Parathyroid adenoma (tissue), 2 donors: Measurements from ENCODE around the gene SOCS3.

ENCODE experiments used
- H2AFZ ChIP-seq: fragments of 300-600 bp; sonication (generic); one replicate; pipeline ENCODE4 v1.7.0; 2017; ENCODE audit warnings: antibody characterized with exemption, mild to moderate bottlenecking
- H3K27ac ChIP-seq: fragments of 300-600 bp; sonication (generic); one replicate; pipeline ENCODE4 v1.7.0; 2017
- H3K27me3 ChIP-seq: fragments of 300-600 bp; sonication (generic); one replicate; pipeline ENCODE4 v1.7.0; 2017; ENCODE audit warnings: low read length; ENCODE audit not compliant: control insufficient read depth, insufficient read depth
- H3K36me3 ChIP-seq: fragments of 300-600 bp; sonication (generic); one replicate; pipeline ENCODE4 v1.7.0; 2017; ENCODE audit warnings: low read length; ENCODE audit not compliant: control insufficient read depth, insufficient read depth
- H3K4me1 ChIP-seq: fragments of 300-600 bp; sonication (generic); one replicate; pipeline ENCODE4 v1.7.0; 2017; ENCODE audit warnings: control low read depth
- H3K4me2 ChIP-seq: fragments of 300-600 bp; sonication (generic); one replicate; pipeline ENCODE4 v1.7.0; 2017; ENCODE audit warnings: low read length
- H3K4me3 ChIP-seq: fragments of 300-600 bp; sonication (generic); one replicate; pipeline ENCODE4 v1.7.0; 2017; ENCODE audit warnings: low read depth, low read length
- H3K79me2 ChIP-seq: fragments of 300-600 bp; sonication (generic); one replicate; pipeline ENCODE4 v1.7.0; 2017; ENCODE audit warnings: control low read depth
- H3K9ac ChIP-seq: fragments of 300-600 bp; sonication (generic); one replicate; pipeline ENCODE4 v1.7.0; 2017; ENCODE audit warnings: mild to moderate bottlenecking
- H3K9me3 ChIP-seq: fragments of 300-600 bp; sonication (generic); one replicate; pipeline ENCODE4 v1.7.0; 2017; ENCODE audit warnings: low read length; ENCODE audit not compliant: control insufficient read depth
- TF ChIP-seq, protein P1 (sequence below): fragments of 300-600 bp; sonication (generic); IDR thresholded peaks from one replicate; pipeline ENCODE4 v1.7.0; 2017; ENCODE audit warnings: antibody characterized with exemption, mild to moderate bottlenecking
- donor health status: primary hyperparathyroidism.

SOCS3 gene

DNA sequence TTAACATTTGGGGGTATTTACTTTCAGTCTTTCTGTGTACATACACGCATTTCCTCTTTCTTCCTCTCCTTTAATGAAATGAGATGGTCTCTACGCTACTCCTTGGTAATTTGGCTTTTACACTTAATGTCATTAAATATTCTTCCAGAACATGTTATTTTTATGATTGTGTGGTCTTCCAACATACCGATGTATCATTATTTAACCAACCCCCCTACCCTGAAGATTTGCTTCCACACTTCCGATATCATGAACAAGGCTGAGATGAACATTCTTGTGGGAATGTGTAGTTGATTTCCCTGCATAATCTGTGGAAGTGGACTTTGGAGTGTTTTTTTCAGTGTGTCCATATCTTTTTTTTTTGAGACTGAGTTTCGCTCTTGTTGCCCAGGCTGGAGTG, 16.3 kb upstream of the SOCS3 start:
- peaks cover 6% of the 10 kb centered on the region for H3K4me1 ChIP-seq
- TF ChIP-seq, protein P1, sequence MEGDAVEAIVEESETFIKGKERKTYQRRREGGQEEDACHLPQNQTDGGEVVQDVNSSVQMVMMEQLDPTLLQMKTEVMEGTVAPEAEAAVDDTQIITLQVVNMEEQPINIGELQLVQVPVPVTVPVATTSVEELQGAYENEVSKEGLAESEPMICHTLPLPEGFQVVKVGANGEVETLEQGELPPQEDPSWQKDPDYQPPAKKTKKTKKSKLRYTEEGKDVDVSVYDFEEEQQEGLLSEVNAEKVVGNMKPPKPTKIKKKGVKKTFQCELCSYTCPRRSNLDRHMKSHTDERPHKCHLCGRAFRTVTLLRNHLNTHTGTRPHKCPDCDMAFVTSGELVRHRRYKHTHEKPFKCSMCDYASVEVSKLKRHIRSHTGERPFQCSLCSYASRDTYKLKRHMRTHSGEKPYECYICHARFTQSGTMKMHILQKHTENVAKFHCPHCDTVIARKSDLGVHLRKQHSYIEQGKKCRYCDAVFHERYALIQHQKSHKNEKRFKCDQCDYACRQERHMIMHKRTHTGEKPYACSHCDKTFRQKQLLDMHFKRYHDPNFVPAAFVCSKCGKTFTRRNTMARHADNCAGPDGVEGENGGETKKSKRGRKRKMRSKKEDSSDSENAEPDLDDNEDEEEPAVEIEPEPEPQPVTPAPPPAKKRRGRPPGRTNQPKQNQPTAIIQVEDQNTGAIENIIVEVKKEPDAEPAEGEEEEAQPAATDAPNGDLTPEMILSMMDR, result no peak
- no peaks in the 10 kb centered on the region for H3K36me3 ChIP-seq
- no peaks in the 10 kb centered on the region for H3K9me3 ChIP-seq
- H3K4me3 ChIP-seq, result no peak overlapping the region
- H2AFZ ChIP-seq, result no peak overlapping the region
- no peak overlapping the region for H3K9ac ChIP-seq
- no peaks in the 10 kb centered on the region for H3K27me3 ChIP-seq
- peaks cover 28% of the 10 kb centered on the region for H3K79me2 ChIP-seq
- H3K4me2 ChIP-seq, result no peak overlapping the region
- no peak overlapping the region for H3K27ac ChIP-seq

DNA sequence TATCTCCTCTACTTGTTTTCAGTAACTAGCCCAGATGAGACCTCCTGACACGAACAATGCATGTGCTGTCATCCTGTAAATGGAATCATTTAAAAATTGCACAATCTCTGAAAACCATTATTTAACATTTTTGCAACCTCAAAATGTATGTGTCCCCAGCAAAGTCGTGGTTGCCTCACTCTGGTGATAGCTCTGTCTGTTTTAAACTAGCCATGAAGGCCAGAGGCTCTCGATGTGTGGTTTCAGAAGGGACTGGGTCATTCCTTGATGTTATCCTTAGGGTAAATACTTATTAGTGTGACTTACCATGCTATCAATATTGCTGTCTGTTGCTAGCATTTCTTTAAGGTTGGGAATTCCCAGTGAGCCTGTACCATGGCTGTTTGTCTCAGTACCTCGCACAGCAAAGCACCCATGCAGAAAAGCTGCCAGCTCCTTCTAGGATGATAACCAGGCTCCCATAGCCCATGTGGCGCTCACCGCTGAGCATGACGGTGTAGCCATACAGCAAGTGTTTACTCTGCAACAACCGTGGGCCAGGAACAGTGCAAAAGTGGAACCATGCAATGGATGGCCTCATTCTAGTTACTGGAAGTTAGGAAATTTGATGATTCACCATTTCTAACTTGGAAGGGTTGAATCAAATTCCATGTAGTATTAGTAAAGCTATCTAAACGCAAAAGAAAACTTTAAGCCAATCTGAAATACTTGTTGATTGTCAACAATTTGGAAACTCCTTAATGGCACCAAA, 15.7 kb upstream of the SOCS3 start:
- TF ChIP-seq, protein P1, result no peak
- Histone ChIP-seq H3K27ac (peak overlapping the region; percentile 63), H3K36me3 (no peaks in the 10 kb centered on the region), H3K4me2 (no peak overlapping the region), H3K9ac (no peak overlapping the region), H3K9me3 (no peaks in the 10 kb centered on the region), H2AFZ (no peak overlapping the region), H3K79me2 (peaks cover 24% of the 10 kb centered on the region), H3K27me3 (no peaks in the 10 kb centered on the region), H3K4me1 (peaks cover 6% of the 10 kb centered on the region), H3K4me3 (no peak overlapping the region)

DNA sequence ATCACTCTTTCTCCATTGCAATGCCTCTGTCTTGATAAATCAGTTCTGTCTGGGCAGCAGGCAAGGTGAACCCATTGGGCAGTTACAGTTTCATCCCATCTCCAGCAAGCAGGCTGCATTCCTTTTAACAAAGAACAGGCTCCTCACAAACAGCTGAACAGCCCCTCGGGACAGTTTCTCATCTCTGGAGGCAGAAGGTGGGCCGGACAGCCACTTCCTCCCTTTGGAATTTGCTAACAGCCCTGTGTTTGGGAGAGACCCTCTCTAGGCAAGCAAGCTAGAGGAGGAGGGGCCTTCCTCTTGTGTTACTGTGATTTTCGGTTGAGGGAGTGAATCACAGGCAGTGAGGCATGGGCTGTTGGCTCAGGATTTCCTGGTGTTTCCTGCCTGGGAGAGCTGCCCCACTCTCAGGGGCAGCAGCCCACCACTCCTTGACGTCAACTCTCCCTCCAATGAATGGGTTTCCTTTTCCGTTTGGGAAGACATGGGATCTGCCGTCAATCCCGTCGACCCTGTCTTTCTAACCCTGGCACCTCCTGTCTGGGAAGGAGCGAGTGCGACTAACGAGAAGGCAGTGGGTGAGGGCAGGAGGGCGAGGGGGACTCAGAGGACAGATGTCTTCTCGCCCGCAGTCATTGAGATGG, 14.9 kb upstream of the SOCS3 start:
- H3K4me1 ChIP-seq, result peaks cover 6% of the 10 kb centered on the region
- H3K9ac ChIP-seq, result no peak overlapping the region
- peak overlapping the region; percentile 43 for H3K4me2 ChIP-seq
- TF ChIP-seq, protein P1, result no peak
- peak overlapping the region; percentile 63 for H3K27ac ChIP-seq
- H3K9me3 ChIP-seq, result no peaks in the 10 kb centered on the region
- H3K36me3 ChIP-seq, result no peaks in the 10 kb centered on the region
- peak overlapping the region; percentile 49 for H2AFZ ChIP-seq
- peak overlapping the region; percentile 11 for H3K4me3 ChIP-seq
- peaks cover 16% of the 10 kb centered on the region for H3K79me2 ChIP-seq
- no peaks in the 10 kb centered on the region for H3K27me3 ChIP-seq

DNA sequence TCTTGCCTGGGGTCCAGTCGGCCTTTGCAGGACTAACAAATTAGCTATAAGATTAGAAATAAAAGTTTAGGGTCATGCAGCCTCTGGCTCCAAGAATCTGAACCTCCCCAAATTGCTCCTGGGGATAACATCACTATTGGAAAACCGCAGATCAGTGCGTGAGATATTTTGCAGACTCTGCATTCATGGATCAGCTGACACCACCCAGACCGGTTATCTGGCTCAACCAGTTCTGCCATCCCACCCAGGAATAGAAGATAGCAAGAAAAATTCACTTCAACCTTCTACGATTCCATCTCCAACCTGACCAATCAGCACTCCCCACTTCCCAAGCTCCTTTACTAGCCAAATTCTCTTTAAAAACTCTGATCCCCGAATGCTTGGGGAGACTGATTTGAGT, 14.3 kb upstream of the SOCS3 start:
- Histone ChIP-seq H3K79me2 (peaks cover 12% of the 10 kb centered on the region), H3K27ac (peak overlapping the region; percentile 63), H3K4me1 (peaks cover 6% of the 10 kb centered on the region), H3K4me2 (peak overlapping the region; percentile 43), H3K9ac (no peak overlapping the region), H3K36me3 (no peaks in the 10 kb centered on the region), H3K4me3 (peak overlapping the region; percentile 11), H3K27me3 (no peaks in the 10 kb centered on the region), H2AFZ (peak overlapping the region; percentile 49), H3K9me3 (no peaks in the 10 kb centered on the region)
- TF ChIP-seq, protein P1, result no peak
